ENCODE results near the gene BTBD19. TPM values are rescaled to one million over a fixed set of nuclear protein-coding genes. Genes with fewer than 3 reads are reported as not detected.
"Not testable (repeated sequence)": the region's sequence is repeated elsewhere in the genome, so short reads cannot be mapped to it uniquely, and the experiment has no call there.

Gene BTBD19
- total RNA-seq, 1 experiment from 2014 or later = 1.6 TPM

DNA sequence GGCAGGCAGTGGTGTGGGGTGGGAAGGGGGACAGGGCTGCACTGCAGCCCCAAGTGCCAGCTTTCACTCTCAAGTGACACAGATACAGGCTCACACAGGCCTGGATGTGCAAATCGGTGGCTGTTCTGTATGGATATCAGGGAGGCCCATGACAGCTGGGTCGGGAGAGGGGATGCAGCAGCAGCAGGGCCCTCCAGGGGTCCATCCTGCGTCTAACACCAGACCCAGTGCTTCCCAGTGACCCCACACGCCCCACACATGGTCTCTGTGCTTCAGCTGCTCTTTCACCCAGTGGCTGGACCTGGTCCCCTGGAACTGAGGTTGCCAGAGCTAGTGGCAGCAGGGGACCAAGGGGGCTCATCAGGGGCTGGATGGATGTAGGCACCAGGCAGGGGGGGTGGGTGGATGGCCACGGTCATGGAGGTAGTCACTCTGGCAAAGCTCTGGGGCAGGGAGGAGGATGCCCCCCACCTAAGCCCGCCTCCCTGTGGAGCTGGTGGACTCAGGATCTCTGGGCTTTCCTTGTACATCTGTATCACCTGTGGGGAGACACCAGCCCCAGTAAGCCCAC, 13.9 kb downstream of the BTBD19 start:
- CTCF ChIA-PET = no interaction called here
- no peak overlapping the region for H3K4me3 Mint-ChIP-seq (ENCODE audit: unreplicated experiment)
- BruUV-seq (replicated peaks) = no TSS peak
- Histone ChIP-seq H3K4me3 (ENCODE audit: low read depth, low read length) (no peak overlapping the region), H3K9me3 (no peaks in the 10 kb centered on the region), H3K27me3 (replicated peaks; ENCODE audit: control insufficient read depth, insufficient read depth, low read length) (no peaks in the 10 kb centered on the region), H3K36me3 (ENCODE audit: control insufficient read depth, insufficient read depth, low read length) (no peaks in the 10 kb centered on the region), H3K4me1 (no peaks in the 10 kb centered on the region)
- DNase-seq = no peak
- intact Hi-C loops (cut with micrococcal nuclease; ENCODE audit: unreplicated experiment) = no loop called here
- TF ChIP-seq, protein P1, sequence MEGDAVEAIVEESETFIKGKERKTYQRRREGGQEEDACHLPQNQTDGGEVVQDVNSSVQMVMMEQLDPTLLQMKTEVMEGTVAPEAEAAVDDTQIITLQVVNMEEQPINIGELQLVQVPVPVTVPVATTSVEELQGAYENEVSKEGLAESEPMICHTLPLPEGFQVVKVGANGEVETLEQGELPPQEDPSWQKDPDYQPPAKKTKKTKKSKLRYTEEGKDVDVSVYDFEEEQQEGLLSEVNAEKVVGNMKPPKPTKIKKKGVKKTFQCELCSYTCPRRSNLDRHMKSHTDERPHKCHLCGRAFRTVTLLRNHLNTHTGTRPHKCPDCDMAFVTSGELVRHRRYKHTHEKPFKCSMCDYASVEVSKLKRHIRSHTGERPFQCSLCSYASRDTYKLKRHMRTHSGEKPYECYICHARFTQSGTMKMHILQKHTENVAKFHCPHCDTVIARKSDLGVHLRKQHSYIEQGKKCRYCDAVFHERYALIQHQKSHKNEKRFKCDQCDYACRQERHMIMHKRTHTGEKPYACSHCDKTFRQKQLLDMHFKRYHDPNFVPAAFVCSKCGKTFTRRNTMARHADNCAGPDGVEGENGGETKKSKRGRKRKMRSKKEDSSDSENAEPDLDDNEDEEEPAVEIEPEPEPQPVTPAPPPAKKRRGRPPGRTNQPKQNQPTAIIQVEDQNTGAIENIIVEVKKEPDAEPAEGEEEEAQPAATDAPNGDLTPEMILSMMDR (IDR thresholded peaks at IDR 0.05; ENCODE audit: insufficient read depth in 1 of 2, low read depth in 1 of 2, low read length in 1 of 2, severe bottlenecking in 1 of 2, unreplicated experiment in 1 of 2) = no peak
- peaks cover 19% of the 10 kb centered on the region for H3K36me3 Mint-ChIP-seq (ENCODE audit: insufficient read depth, unreplicated experiment)
- POLR2A ChIA-PET = no interaction called here
- H3K4me1 Mint-ChIP-seq (ENCODE audit: low read depth, unreplicated experiment) = no peaks in the 10 kb centered on the region
- H3K27me3 Mint-ChIP-seq (ENCODE audit: insufficient read depth, unreplicated experiment) = no peaks in the 10 kb centered on the region
- no peak overlapping the region for H3K27ac Mint-ChIP-seq (ENCODE audit: unreplicated experiment)
- no peaks in the 10 kb centered on the region for H3K9me3 Mint-ChIP-seq (ENCODE audit: unreplicated experiment)

GRCh38 chr1:44822981-44823451, 14.7 kb downstream of the BTBD19 start:
- no peak for DNase-seq
- Histone ChIP-seq H3K4me3 (ENCODE audit: low read depth, low read length) (no peak overlapping the region), H3K36me3 (ENCODE audit: control insufficient read depth, insufficient read depth, low read length) (no peaks in the 10 kb centered on the region), H3K27me3 (replicated peaks; ENCODE audit: control insufficient read depth, insufficient read depth, low read length) (no peaks in the 10 kb centered on the region), H3K9me3 (no peaks in the 10 kb centered on the region), H3K4me1 (no peaks in the 10 kb centered on the region)
- Mint-ChIP-seq H3K9me3 (ENCODE audit: unreplicated experiment) (no peaks in the 10 kb centered on the region), H3K27me3 (ENCODE audit: insufficient read depth, unreplicated experiment) (no peaks in the 10 kb centered on the region), H3K27ac (ENCODE audit: unreplicated experiment) (no peak overlapping the region), H3K4me1 (ENCODE audit: low read depth, unreplicated experiment) (no peaks in the 10 kb centered on the region), H3K4me3 (ENCODE audit: unreplicated experiment) (no peak overlapping the region), H3K36me3 (ENCODE audit: insufficient read depth, unreplicated experiment) (peaks cover 19% of the 10 kb centered on the region)
- ChIA-PET CTCF (interaction anchor here (0.6 kb wide), 1 partner anchor 90 kb away, joined by 4 read pairs; no protein-coding TSS in a partner anchor), POLR2A (no interaction called here)
- BruUV-seq (replicated peaks) = no TSS peak
- intact Hi-C loops (cut with micrococcal nuclease; ENCODE audit: unreplicated experiment) = no loop called here
- TF ChIP-seq, protein P1 (IDR thresholded peaks at IDR 0.05; ENCODE audit: insufficient read depth in 1 of 2, low read depth in 1 of 2, low read length in 1 of 2, severe bottlenecking in 1 of 2, unreplicated experiment in 1 of 2) = no peak

DNA sequence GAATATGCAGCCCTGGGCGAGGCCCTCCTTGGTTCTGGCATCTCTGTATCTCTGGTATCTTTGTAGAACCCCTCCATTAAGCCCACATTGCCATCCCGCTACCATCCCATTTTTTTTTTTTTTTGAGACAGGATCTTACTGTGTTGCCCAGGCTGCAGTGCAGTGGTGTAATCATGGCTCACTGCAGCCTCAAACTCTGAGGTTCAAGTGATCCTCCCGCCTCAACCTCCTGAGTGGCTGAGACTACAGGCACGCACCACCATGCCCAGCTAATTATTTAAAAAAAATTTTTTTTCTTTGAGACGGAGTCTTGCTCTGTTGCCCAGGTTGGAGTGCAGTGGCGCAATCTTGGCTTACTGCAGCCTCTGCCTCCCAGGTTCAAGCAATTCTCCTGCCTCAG, 16.1 kb downstream of the BTBD19 start:
- CTCF ChIA-PET; H3K4me3 ChIP-seq (ENCODE audit: low read depth, low read length); H3K4me3 Mint-ChIP-seq (ENCODE audit: unreplicated experiment); H3K27ac Mint-ChIP-seq (ENCODE audit: unreplicated experiment); BruUV-seq (replicated peaks); H3K27me3 Mint-ChIP-seq (ENCODE audit: insufficient read depth, unreplicated experiment); H3K36me3 ChIP-seq (ENCODE audit: control insufficient read depth, insufficient read depth, low read length); H3K9me3 ChIP-seq; POLR2A ChIA-PET; DNase-seq; H3K4me1 ChIP-seq; H3K36me3 Mint-ChIP-seq (ENCODE audit: insufficient read depth, unreplicated experiment); H3K4me1 Mint-ChIP-seq (ENCODE audit: low read depth, unreplicated experiment); H3K27me3 ChIP-seq (replicated peaks; ENCODE audit: control insufficient read depth, insufficient read depth, low read length); H3K9me3 Mint-ChIP-seq (ENCODE audit: unreplicated experiment); intact Hi-C loops (cut with micrococcal nuclease; ENCODE audit: unreplicated experiment): not testable (repeated sequence)

All from Caco-2 (cell line).